Stimulated activated CD8-positive, alpha-beta memory T cell treated with anti-CD3 and anti-CD28 coated beads, Interleukin-7, amount 100 ng/mL, for 1 hour (primary cell): Measurements from ENCODE around the gene TRERF1.
"Not testable (repeated sequence)": the region's sequence is repeated elsewhere in the genome, so short reads cannot be mapped to it uniquely, and the experiment has no call there.

Experiments used
- DNase-seq, 2 donors: peaks; one replicate each; pipeline ENCODE4 v3.0.0-alpha.2; 2020; ENCODE audit warnings: low read depth in 2 of 2

TRERF1 gene

DNA sequence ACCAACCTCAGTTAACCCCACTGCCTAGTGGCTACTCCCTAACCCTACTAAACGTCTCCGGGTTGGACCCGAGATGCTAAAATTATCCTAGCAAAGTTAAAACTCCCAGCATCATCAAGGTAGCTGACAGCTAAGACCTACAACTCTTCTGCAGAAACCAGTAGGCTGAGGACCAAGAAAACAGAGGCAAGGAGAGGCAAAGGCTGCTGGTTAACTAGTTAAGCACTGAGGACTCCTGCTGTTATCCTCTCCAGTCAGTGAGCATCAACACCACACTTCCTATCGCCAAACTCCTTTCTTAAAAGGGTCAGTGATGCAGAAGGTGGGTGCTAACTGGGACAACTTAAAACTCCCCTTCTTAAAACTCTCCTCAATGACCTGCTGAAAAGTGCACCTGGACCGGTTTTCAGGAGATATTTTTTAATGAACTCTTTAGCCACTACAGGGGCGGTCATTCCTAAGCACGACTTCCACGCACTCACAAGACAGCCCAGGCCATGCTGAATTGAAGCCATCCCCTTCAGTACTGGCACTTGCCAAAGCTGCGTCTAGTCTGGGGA is 1.7 kb downstream of the TRERF1 start:
- DNase-seq, result no peak

DNA sequence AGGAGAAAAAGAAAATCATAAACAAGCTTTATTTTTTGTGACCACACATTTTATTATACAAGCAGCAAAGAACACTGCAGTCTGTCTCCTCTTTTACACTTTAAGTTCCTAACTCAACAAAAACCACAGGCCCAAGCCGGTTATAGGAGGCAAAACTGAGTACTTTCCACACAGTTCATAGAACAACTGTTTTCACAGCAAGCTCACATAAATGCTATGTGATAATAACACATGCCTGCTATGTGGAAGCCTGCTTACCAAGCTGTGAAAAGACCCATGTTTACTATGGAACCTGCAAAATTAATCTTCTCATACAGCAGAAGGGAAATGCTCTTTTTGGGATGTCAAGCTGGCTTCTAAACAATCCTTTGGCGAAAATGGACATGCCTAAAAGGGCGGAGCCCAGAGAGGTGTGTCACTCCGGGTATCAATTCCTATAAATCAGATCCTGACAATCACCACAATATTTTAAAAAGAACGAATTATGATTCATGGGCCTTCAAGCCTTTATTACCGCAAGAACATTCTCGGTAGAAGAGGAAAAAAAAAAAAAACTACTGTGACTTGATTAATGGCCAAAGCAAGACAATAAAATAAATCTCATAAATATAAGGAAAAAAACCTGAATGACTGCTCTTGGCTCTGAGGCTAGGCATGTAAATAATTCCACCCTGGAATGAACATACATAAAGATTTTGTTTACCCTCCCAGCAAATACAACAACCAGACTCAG is 2.6 kb downstream of the TRERF1 start:
- no peak for DNase-seq

- DNase-seq, result no peak
Measured at GRCh38 chr6:42448391-42448790, 3.3 kb downstream of the TRERF1 start.

- DNase-seq, result no peak
Measured at GRCh38 chr6:42446996-42447395, 4.7 kb downstream of the TRERF1 start.

DNA sequence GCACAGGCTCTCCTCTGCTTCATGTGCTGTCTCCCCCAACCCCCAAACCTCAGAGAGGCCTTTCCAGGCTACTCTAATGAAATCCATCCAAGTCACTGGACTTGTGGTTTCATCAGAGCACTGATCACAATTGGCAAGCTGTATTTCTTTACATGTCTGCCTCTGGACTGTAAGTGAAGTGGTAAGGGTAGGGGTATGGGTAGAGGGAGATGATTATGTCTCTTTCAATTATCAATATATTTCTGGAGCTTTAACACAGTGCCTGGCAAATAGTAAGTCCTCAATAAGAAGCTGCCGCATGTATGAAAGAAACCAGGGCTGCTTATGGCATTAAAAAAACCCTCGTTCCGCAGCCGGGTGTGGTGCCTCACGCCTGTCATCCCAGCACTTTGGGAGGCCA is 5.4 kb downstream of the TRERF1 start:
- no peak for DNase-seq

- DNase-seq, result not testable (repeated sequence)
Measured at GRCh38 chr6:42445955-42446354, 5.8 kb downstream of the TRERF1 start.

DNA sequence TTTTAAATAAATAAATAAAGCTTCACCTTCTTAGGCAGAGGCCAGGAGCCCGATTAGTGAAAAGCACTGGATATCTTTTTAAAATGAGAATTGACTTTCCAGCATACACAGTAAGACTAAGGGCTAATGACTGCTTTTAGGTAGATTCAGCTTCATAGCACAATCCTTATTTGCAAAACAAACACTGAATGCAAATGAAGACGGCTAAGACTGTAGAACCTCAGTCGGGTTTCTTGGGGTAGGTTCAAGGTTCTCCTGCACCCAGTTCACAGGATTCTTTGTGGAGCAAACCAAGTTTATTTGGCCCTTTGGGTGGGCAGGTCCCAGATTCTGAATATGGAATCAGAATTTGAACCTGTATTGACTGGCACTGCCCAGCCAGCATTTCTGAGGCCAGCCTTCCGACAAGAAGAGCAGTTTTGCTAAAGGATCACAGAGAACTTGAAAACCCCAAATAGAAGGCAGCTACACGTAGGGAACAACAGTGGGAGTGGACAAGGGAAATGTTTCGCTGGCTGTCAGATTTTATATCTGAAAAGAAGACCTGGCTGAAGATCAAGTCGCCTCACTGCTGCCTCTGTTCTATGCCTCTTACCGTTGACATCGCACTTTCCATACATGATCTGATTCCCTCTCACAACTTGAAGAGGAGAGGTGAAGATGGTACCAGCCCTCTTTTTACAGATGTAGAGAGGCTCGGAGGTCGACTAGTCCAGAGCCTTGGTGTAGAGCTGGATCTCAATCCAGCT is 8.2 kb downstream of the TRERF1 start:
- no peak for DNase-seq

DNA sequence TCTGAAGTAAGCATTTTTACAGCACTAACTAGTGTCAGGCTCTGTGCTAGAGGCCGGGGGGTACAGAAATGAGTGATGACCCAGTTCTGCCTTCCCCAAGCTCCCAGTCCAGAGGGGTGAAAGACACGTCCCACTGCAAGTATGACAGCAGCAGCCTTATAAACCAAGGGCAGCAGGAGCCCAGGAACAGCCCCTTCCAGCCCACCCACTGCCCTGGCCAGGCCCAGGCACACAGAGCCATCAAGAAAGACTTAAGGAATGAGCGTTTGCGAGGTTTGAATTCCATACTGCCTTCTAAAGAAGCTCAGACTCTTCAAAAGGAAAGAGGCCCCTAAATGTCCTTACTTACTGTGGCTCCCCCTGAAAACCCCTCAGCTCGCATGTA is 10.0 kb downstream of the TRERF1 start:
- DNase-seq, result no peak

- no peak for DNase-seq
Measured at GRCh38 chr6:42440778-42441696, 10.7 kb downstream of the TRERF1 start.

DNA sequence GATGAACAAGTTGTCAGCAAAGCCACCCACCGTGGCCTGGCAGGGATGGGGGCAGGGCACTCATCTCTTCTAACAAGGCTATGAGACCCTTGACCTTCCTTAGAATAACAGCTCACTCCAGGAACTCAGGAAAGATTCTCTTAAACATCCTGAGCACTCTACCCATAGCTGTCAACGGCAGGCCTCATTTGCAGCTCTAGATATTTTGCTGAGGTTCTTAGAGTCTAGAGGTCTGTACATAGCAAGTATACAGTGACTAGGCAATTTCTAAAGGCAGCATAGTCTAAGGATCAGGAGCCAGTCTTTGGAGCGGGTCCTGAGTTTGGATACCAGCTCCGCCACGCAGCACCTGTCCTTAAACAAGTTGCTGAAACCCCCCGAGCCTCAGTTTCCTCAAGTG is 11.7 kb downstream of the TRERF1 start:
- DNase-seq, result no peak

DNA sequence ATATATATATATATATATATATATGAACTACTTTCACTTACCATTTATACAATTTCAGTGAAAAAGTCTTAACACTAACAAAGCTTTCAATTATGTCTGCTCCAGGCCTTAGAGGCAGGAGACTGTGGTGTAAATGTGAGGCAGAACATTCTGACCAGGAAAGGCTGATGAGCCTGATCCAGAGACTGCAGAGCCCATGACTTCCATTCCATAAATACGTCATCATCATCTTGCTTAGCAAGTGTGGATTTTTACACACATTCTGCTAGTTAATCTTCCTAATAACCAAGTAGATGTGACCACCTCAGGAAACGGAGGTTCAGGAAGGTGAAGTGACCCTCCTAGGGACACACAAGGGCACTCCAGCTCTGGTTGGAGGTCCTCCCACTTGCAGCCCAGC is 14.9 kb downstream of the TRERF1 start:
- no peak for DNase-seq

GRCh38 chr6:42434237-42434636 is 17.5 kb downstream of the TRERF1 start:
- DNase-seq, result no peak

GRCh38 chr6:42433409-42433808 is 18.3 kb downstream of the TRERF1 start:
- no peak for DNase-seq

DNA sequence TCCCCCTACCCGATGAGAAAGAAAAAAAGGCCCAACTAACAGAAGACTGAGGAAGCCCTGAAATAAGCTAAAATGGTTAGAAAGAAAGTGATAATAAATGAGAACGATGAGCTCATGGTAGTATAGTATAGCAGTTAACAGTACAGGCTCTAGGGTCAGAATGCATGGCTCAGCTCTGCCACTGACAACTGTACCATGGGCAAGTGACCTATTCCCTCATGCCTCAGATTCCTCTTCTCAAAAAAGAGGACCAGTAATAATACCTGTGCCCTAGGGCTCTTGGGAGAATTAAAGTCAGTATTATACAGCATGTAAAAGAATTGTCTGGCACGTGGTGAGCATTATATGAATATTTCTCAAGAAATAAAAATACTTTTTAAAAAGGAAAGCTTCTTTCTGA is 19.8 kb downstream of the TRERF1 start:
- DNase-seq, result no peak

GRCh38 chr6:42431356-42431755 is 20.4 kb downstream of the TRERF1 start:
- DNase-seq, result no peak

GRCh38 chr6:42429836-42430235 is 21.9 kb downstream of the TRERF1 start:
- DNase-seq, result no peak

- no peak for DNase-seq
Measured at GRCh38 chr6:42429042-42429585, 22.6 kb downstream of the TRERF1 start.

- DNase-seq, result no peak
Measured at GRCh38 chr6:42428326-42429041, 23.2 kb downstream of the TRERF1 start.

DNA sequence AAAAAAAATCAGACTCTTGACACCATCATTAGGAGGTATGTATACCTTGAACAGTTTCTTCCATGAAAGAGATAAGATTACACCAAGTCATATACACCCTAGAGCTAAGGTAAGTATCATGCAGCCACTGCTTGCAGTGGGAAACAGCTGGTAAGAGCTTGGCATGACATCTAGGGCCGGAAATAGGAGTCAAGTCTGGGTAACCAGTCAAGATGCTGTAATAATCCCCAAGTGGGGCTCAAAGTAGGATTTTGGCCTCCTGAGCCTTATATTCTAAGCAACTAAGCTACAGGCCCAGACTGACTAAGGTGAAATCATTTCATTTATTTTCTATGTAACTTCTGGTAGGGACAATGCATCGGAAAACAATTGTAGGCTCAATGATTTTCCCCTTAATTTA is 23.9 kb downstream of the TRERF1 start:
- DNase-seq, result no peak

GRCh38 chr6:42426191-42426590 is 25.5 kb downstream of the TRERF1 start:
- DNase-seq, result no peak

DNA sequence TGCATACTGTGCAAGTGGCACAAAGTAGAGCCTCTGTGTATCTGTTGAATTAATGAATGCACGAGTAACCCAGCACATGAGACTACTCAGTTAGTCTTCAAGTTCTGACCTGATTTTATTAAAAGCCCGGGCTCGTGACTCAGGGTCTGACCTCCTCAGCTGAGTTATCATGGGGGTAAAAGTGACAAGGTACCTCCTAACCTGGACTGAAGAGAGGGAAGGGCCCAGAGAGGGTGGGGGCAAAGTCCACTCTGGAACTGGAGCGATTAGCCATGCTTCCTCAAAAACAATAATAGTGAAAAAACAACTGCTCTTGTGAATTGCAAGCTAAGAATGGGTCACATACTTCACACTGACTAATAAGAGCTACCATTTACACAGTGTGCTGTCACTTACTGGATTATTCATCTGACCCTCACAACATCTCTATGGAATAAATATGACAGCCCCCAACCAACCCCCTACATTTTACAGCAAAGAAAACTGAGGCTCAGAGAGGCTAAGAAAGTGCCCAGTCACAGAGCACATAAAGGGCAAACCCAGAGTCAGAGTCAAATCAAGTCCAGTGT is 26.7 kb downstream of the TRERF1 start:
- DNase-seq, result no peak
